HEK293 (cell line): ENCODE data around the gene VAMP8.

Experiments
- CTCF ChIP-seq: fragments of 450-650 bp; formaldehyde crosslinking; IDR thresholded peaks from 2 replicates; pipeline ENCODE4 v1.5.1; 2016; ENCODE audit warnings: missing biosample characterization, missing genetic modification characterization
- GLIS2 ChIP-seq: fragments of 450-650 bp; formaldehyde crosslinking; IDR thresholded peaks from 2 replicates; pipeline ENCODE4 v1.5.1; 2016; ENCODE audit warnings: missing biosample characterization, missing genetic modification characterization
- HOXD13 ChIP-seq: sonication (generic); formaldehyde crosslinking; IDR thresholded peaks from 2 replicates; pipeline ENCODE4 v1.8.0; 2022; ENCODE audit warnings: missing genetic modification reagents, borderline replicate concordance
- IKZF3 ChIP-seq: fragments of 450-650 bp; IDR thresholded peaks from 2 replicates; pipeline ENCODE4 v1.5.0; 2018; ENCODE audit warnings: missing biosample characterization, mild to moderate bottlenecking, missing genetic modification characterization, moderate library complexity
- KLF10 ChIP-seq: fragments of 450-650 bp; IDR thresholded peaks from 2 replicates; pipeline ENCODE4 v1.5.1; 2018; ENCODE audit warnings: missing biosample characterization, mild to moderate bottlenecking, missing genetic modification characterization
- KLF16 ChIP-seq: fragments of 450-650 bp; formaldehyde crosslinking; IDR thresholded peaks from 2 replicates; pipeline ENCODE4 v1.5.1; 2017; ENCODE audit warnings: missing biosample characterization, missing genetic modification characterization
- KLF7 ChIP-seq: fragments of 450-650 bp; formaldehyde crosslinking; IDR thresholded peaks from 2 replicates; pipeline ENCODE4 v1.5.1; 2016; ENCODE audit warnings: missing biosample characterization, missing genetic modification characterization, borderline replicate concordance
- KLF9 ChIP-seq: fragments of 450-650 bp; formaldehyde crosslinking; IDR thresholded peaks from 2 replicates; pipeline ENCODE4 v1.5.1; 2016; ENCODE audit warnings: missing biosample characterization, missing genetic modification characterization, low read depth
- PBX3 ChIP-seq: sonication (generic); formaldehyde crosslinking; IDR thresholded peaks from 2 replicates; pipeline ENCODE4 v1.8.1; 2022; ENCODE audit warnings: mild to moderate bottlenecking, moderate library complexity, missing genetic modification reagents
- SCRT2 ChIP-seq: fragments of 450-650 bp; formaldehyde crosslinking; IDR thresholded peaks from 2 replicates; pipeline ENCODE4 v1.5.1; 2016; ENCODE audit warnings: missing biosample characterization, missing genetic modification characterization
- ZBTB11 ChIP-seq: fragments of 450-650 bp; formaldehyde crosslinking; conservative IDR thresholded peaks from 2 replicates; pipeline ENCODE4 v1.5.1; 2016; ENCODE audit warnings: low read depth, missing biosample characterization, missing genetic modification characterization
- ZBTB20 ChIP-seq: fragments of 450-650 bp; formaldehyde crosslinking; IDR thresholded peaks from 2 replicates; pipeline ENCODE4 v1.5.1; 2016; ENCODE audit warnings: missing biosample characterization, missing genetic modification characterization
- ZBTB26 ChIP-seq: fragments of 450-650 bp; formaldehyde crosslinking; optimal IDR thresholded peaks from 2 replicates; pipeline ENCODE3; 2016; ENCODE audit warnings: missing biosample characterization, mild to moderate bottlenecking, missing genetic modification characterization
- ZFP37 ChIP-seq: fragments of 450-650 bp; formaldehyde crosslinking; IDR thresholded peaks from 2 replicates; pipeline ENCODE4 v1.5.1; 2016; ENCODE audit warnings: missing biosample characterization, missing genetic modification characterization
- ZNF146 ChIP-seq: fragments of 450-650 bp; formaldehyde crosslinking; IDR thresholded peaks from 2 replicates; pipeline ENCODE4 v1.5.1; 2016; ENCODE audit warnings: missing biosample characterization, missing genetic modification characterization
- ZNF335 ChIP-seq: fragments of 450-650 bp; formaldehyde crosslinking; conservative IDR thresholded peaks from 2 replicates; pipeline ENCODE4 v1.5.1; 2016; ENCODE audit warnings: missing biosample characterization, missing genetic modification characterization
- ZNF561 ChIP-seq: fragments of 450-650 bp; IDR thresholded peaks from 2 replicates; pipeline ENCODE4 v1.5.1; 2018; ENCODE audit warnings: missing biosample characterization, missing genetic modification characterization, borderline replicate concordance
- ZNF660 ChIP-seq: fragments of 450-650 bp; IDR thresholded peaks from 2 replicates; pipeline ENCODE4 v1.5.1; 2018; ENCODE audit warnings: missing biosample characterization, mild to moderate bottlenecking, missing genetic modification characterization
- ZNF707 ChIP-seq: fragments of 450-650 bp; formaldehyde crosslinking; IDR thresholded peaks from 2 replicates; pipeline ENCODE4 v1.5.1; 2016; ENCODE audit warnings: missing biosample characterization, missing genetic modification characterization
- ZNF76 ChIP-seq: fragments of 450-650 bp; formaldehyde crosslinking; IDR thresholded peaks from 2 replicates; pipeline ENCODE4; 2016; ENCODE audit warnings: low read depth, missing biosample characterization, missing genetic modification characterization, borderline replicate concordance
- ZNF837 ChIP-seq: fragments of 450-650 bp; formaldehyde crosslinking; IDR thresholded peaks from 2 replicates; pipeline ENCODE4 v1.5.1; 2016; ENCODE audit warnings: missing biosample characterization, missing genetic modification characterization
- ZSCAN30 ChIP-seq: fragments of 450-650 bp; IDR thresholded peaks from 2 replicates; pipeline ENCODE4 v1.5.1; 2018; ENCODE audit warnings: missing biosample characterization, mild to moderate bottlenecking, missing genetic modification characterization, moderate library complexity
- ZXDB ChIP-seq: fragments of 450-650 bp; formaldehyde crosslinking; IDR thresholded peaks from 2 replicates; pipeline ENCODE4 v1.5.1; 2016; ENCODE audit warnings: missing biosample characterization, missing genetic modification characterization

The VAMP8 gene

GRCh38 chr2:85602476-85603234, 25.3 kb downstream of the VAMP8 start, which contains the start of gene TMEM150A (continued):
- TF ChIP-seq PBX3 (CRISPR knock-in tag) (peak; percentile 68; the same call in 1 of the 2 replicates), KLF16 (tag by site-specific recombination) (no peak; the same call in none of the 2 replicates), ZNF561 (tag by site-specific recombination) (peak; percentile 70; the same call in 1 of the 2 replicates), ZNF660 (tag by site-specific recombination) (peak; percentile 80; the same call in 1 of the 2 replicates), KLF7 (tag by site-specific recombination) (0 out of 2 replicates have a peak, but pooled peaks have one; percentile 35), ZNF76 (tag by site-specific recombination) (peak; percentile 80), KLF9 (tag by site-specific recombination) (peak; percentile 72), HOXD13 (CRISPR knock-in tag) (no peak), ZBTB26 (tag by site-specific recombination) (peak; percentile 75), IKZF3 (tag by site-specific recombination) (no peak), GLIS2 (tag by site-specific recombination) (peak; percentile 51), ZNF707 (tag by site-specific recombination) (no peak), ZSCAN30 (tag by site-specific recombination) (peak; percentile 76), ZNF146 (no peak), ZFP37 (no peak), ZXDB (peak; percentile 31; the same call in 1 of the 2 replicates), ZBTB11 (peak; percentile 33; the same call in 1 of the 2 replicates), ZNF837 (tag by site-specific recombination) (no peak), SCRT2 (tag by site-specific recombination) (0 out of 2 replicates have a peak, but pooled peaks have one; percentile 9), KLF10 (tag by site-specific recombination) (peak; percentile 90; the same call in 1 of the 2 replicates), ZNF335 (tag by site-specific recombination) (peak; percentile 83), ZBTB20 (peak; percentile 78), CTCF (tag by site-specific recombination) (0 out of 2 replicates have a peak, but pooled peaks have one; percentile 29)
